Measurements from ENCODE around the gene ZSCAN10.

GRCh38 chr16:3087243-3088235 lies 11.6 kb downstream of the ZSCAN10 start:
- TF ChIP-seq EZH2 (IDR thresholded peaks at IDR 0.05) = no peak
- no peak for TF ChIP-seq POLR2AphosphoS5 (IDR thresholded peaks at IDR 0.05; ENCODE audit: borderline replicate concordance, low read depth, low read length)

All from SK-N-MC (cell line).